Liver (tissue), 9 donors: ENCODE data around the gene HS6ST3. TPM values are rescaled to one million over a fixed set of nuclear protein-coding genes. Genes with fewer than 3 reads are reported as not detected.

Experiments
- DNase-seq: peaks from one replicate; pipeline ENCODE4 v3.0.0-alpha.2; 2017; ENCODE audit warnings: low spot score
- H3K27ac ChIP-seq, 2 donors: one replicate each; pipeline ENCODE4 v1.7.0; 2013; ENCODE audit warnings: inconsistent platforms in 2 of 2, low read length in 2 of 2, control low read depth in 1 of 2, low read depth in 1 of 2, mild to moderate bottlenecking in 1 of 2
- H3K27me3 ChIP-seq, 4 donors: one replicate each; pipeline versions ENCODE4 v1.6.1 to v1.7.0; 2013; ENCODE audit warnings: low read length in 3 of 4, inconsistent platforms in 1 of 4, mild to moderate bottlenecking in 1 of 4, moderate library complexity in 1 of 4; ENCODE audit not compliant: control insufficient read depth in 4 of 4, insufficient read depth in 4 of 4
- H3K36me3 ChIP-seq, 4 donors: one replicate each; pipeline versions ENCODE4 v1.6.1 to v1.7.0; 2013; ENCODE audit warnings: low read length in 3 of 4, mild to moderate bottlenecking in 3 of 4, low read depth in 1 of 4, moderate library complexity in 1 of 4; ENCODE audit not compliant: control insufficient read depth in 4 of 4, insufficient read depth in 3 of 4
- H3K4me1 ChIP-seq, 4 donors: one replicate each; pipeline versions ENCODE4 v1.6.1 to v1.7.0; 2013; ENCODE audit warnings: low read length in 3 of 4, mild to moderate bottlenecking in 3 of 4, moderate library complexity in 1 of 4; ENCODE audit not compliant: control insufficient read depth in 4 of 4, insufficient read depth in 4 of 4
- H3K4me3 ChIP-seq, 3 donors: one replicate each; pipeline versions ENCODE4 v1.6.1 to v1.7.0; 2013; ENCODE audit warnings: low read length in 3 of 3, control low read depth in 1 of 3, low read depth in 1 of 3, mild to moderate bottlenecking in 1 of 3
- H3K9ac ChIP-seq, 2 donors: one replicate each; pipeline ENCODE4 v1.7.0; 2013; ENCODE audit warnings: low read length in 2 of 2, mild to moderate bottlenecking in 2 of 2, moderate library complexity in 2 of 2, control low read depth in 1 of 2, low read depth in 1 of 2
- H3K9me3 ChIP-seq, 4 donors: one replicate each; pipeline versions ENCODE4 v1.6.1 to v1.7.0; 2013; ENCODE audit warnings: low read length in 3 of 4; ENCODE audit not compliant: control insufficient read depth in 4 of 4
- EGR1 ChIP-seq, 2 donors: IDR thresholded peaks; 2 replicates each; pipeline ENCODE4 v1.6.1; 2016 to 2018; ENCODE audit warnings: antibody characterized with exemption in 2 of 2, low read depth in 2 of 2
- FOXA1 ChIP-seq: IDR thresholded peaks from 2 replicates; pipeline ENCODE4 v1.6.1; 2016; ENCODE audit warnings: antibody characterized with exemption
- FOXA2 ChIP-seq: IDR thresholded peaks from 2 replicates; pipeline ENCODE4 v1.6.1; 2016; ENCODE audit warnings: antibody characterized with exemption
- GABPA ChIP-seq, 2 donors: IDR thresholded peaks in 1 of 2; conservative IDR thresholded peaks in 1 of 2; 2 replicates each; pipeline ENCODE4 v1.6.1; 2016; ENCODE audit warnings: antibody characterized with exemption in 2 of 2, mild to moderate bottlenecking in 1 of 2, moderate library complexity in 1 of 2
- HNF4A ChIP-seq, 2 donors: conservative IDR thresholded peaks; 2 replicates each; pipeline ENCODE4 v1.6.1; 2016; ENCODE audit warnings: antibody characterized with exemption in 2 of 2, mild to moderate bottlenecking in 2 of 2
- HNF4G ChIP-seq: IDR thresholded peaks from 2 replicates; pipeline ENCODE4 v1.6.1; 2016; ENCODE audit warnings: antibody characterized with exemption
- JUND ChIP-seq, 2 donors: IDR thresholded peaks; 2 replicates each; pipeline ENCODE4 v1.6.1; 2016; ENCODE audit warnings: antibody characterized with exemption in 2 of 2
- NR2F2 ChIP-seq: IDR thresholded peaks from 2 replicates; pipeline ENCODE4 v1.6.1; 2016; ENCODE audit warnings: antibody characterized with exemption
- RAD21 ChIP-seq, 2 donors: IDR thresholded peaks; 2 replicates each; pipeline ENCODE4 v1.6.1; 2016; ENCODE audit warnings: antibody characterized with exemption in 2 of 2, mild to moderate bottlenecking in 2 of 2
- REST ChIP-seq: IDR thresholded peaks from 2 replicates; pipeline ENCODE4 v1.6.1; 2016; ENCODE audit warnings: antibody characterized with exemption, mild to moderate bottlenecking
- RXRA ChIP-seq, 2 donors: IDR thresholded peaks; 2 replicates each; pipeline ENCODE4 v1.6.1; 2017 to 2018; ENCODE audit warnings: antibody characterized with exemption in 2 of 2, mild to moderate bottlenecking in 1 of 2
- SP1 ChIP-seq: IDR thresholded peaks from 2 replicates; pipeline ENCODE4 v1.6.1; 2018; ENCODE audit warnings: antibody characterized with exemption, mild to moderate bottlenecking
- TAF1 ChIP-seq: conservative IDR thresholded peaks from 2 replicates; pipeline ENCODE4 v1.6.1; 2016; ENCODE audit warnings: antibody characterized with exemption, mild to moderate bottlenecking
- YY1 ChIP-seq: IDR thresholded peaks from 2 replicates; pipeline ENCODE4 v1.6.1; 2016; ENCODE audit warnings: antibody characterized with exemption, mild to moderate bottlenecking
- ZBTB33 ChIP-seq: IDR thresholded peaks from 2 replicates; pipeline ENCODE4 v1.6.1; 2016; ENCODE audit warnings: antibody characterized with exemption
- WGBS: extraction: QIAGEN DNeasy Blood & Tissue Kit; methylation state at CpG from one replicate; pipeline ENCODE4 v1.1.7; 2013; 5-methylcytosine and 5-hydroxymethylcytosine counted together
- polyA plus RNA-seq, 2 donors: library from polyadenylated mRNA; stranded (reverse) in 1 of 2; unstranded in 1 of 2; fragments of 200-250 nt in 1 of 2; fragments of >200 nt in 1 of 2; fragmentation: Nextera tagmentation in 1 of 2; extraction: Ambion mirVana in 1 of 2; gene quantifications; one replicate each; pipeline versions ENCODE4 v1.2.1 to v1.2.3, GENCODE V29; 2013 to 2015
- total RNA-seq, 2 donors: library from RNA; depleted of rRNA; stranded (reverse); fragments of >200 nt; gene quantifications; one replicate each; pipeline ENCODE4 v1.2.3, GENCODE V29; 2014
- TF ChIP-seq, protein P1 (sequence below): IDR thresholded peaks from 2 replicates; pipeline ENCODE4 v1.6.1; 2016; ENCODE audit warnings: antibody characterized with exemption
- TF ChIP-seq, protein P2 (sequence below): IDR thresholded peaks from 2 replicates; pipeline ENCODE4 v1.6.1; 2016; ENCODE audit warnings: antibody characterized with exemption
- TF ChIP-seq, protein P3 (sequence below): fragments of 150-350 bp; IDR thresholded peaks from 2 replicates; pipeline ENCODE4 v1.5.1; 2017; ENCODE audit warnings: improper control_type of control experiment, low read depth, low read length; ENCODE audit not compliant: missing input control
- donor health status: healthy.
- donor health status: healthy.
- donor health status: healthy.
- donor health status: healthy.
- donor health status: healthy.

Gene HS6ST3
- total and polyA plus RNA-seq, 4 donors = under 0.01 TPM; not detected in 3

DNA sequence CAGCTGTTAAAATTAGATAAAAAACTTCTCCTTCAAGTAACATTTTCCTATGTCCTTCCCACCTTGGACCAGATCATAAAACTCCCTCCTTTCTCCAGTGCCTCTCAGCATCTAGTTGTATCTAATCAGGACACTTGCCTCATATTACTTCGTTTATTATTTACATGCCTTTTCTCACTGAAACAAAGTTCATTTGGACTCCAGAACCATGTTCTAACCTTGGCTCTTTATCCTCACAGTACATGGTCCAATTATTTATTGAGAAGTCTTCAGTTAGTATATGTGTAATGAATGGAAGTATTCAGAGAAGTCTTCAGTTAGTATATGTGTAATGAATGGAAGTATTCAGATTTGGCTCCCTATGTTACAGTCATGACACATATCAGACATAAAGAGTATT lies 561.7 kb downstream of the HS6ST3 start:
- no peak for DNase-seq
- Histone ChIP-seq H3K9ac (no peak overlapping the region), H3K9me3 (peaks cover 0 to 3% (median 2%) of the 10 kb centered on the region in 4 donors), H3K4me1 (peaks cover 0 to 4% (median 1%) of the 10 kb centered on the region in 4 donors), H3K4me3 (no peak overlapping the region), H3K27ac (no peak overlapping the region), H3K36me3 (no peaks in the 10 kb centered on the region), H3K27me3 (no peaks in the 10 kb centered on the region)
- TF ChIP-seq TAF1 (no peak), EGR1 (IDR thresholded peaks at IDR 0.05; ENCODE audit: low read depth in 2 of 2) (no peak), RXRA (IDR thresholded peaks at IDR 0.05) (no peak), HNF4A (conservative IDR thresholded peaks at IDR 0.05) (peak; percentile 65 to 78), SP1 (no peak), ZBTB33 (no peak), RAD21 (IDR thresholded peaks at IDR 0.05) (no peak)
- WGBS = 10% methylated on average over 1 of the region's 1 CpG

- no peaks in the 10 kb centered on the region for H3K27me3 ChIP-seq
- H3K9ac ChIP-seq = no peak overlapping the region
- H3K9me3 ChIP-seq = peaks cover 0 to 2% (median 0%) of the 10 kb centered on the region in 4 donors
- no peak overlapping the region for H3K27ac ChIP-seq
- H3K36me3 ChIP-seq = no peaks in the 10 kb centered on the region
- H3K4me3 ChIP-seq = no peak overlapping the region
- TF ChIP-seq ZBTB33 (no peak), FOXA1 (no peak), HNF4G (no peak), FOXA2 (no peak), YY1 (no peak), NR2F2 (no peak), EGR1 (IDR thresholded peaks at IDR 0.05; ENCODE audit: low read depth in 2 of 2) (no peak), REST (no peak), HNF4A (conservative IDR thresholded peaks at IDR 0.05) (no peak), GABPA (IDR thresholded peaks at IDR 0.05 in 1 of 2, conservative IDR thresholded peaks at IDR 0.05 in 1 of 2) (no peak), TAF1 (no peak), JUND (IDR thresholded peaks at IDR 0.05) (no peak), RXRA (IDR thresholded peaks at IDR 0.05) (no peak), RAD21 (IDR thresholded peaks at IDR 0.05) (no peak), SP1 (no peak)
- TF ChIP-seq, protein P1, sequence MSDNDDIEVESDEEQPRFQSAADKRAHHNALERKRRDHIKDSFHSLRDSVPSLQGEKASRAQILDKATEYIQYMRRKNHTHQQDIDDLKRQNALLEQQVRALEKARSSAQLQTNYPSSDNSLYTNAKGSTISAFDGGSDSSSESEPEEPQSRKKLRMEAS = no peak
- TF ChIP-seq, protein P2, sequence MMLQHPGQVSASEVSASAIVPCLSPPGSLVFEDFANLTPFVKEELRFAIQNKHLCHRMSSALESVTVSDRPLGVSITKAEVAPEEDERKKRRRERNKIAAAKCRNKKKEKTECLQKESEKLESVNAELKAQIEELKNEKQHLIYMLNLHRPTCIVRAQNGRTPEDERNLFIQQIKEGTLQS = no peak
- TF ChIP-seq, protein P3, sequence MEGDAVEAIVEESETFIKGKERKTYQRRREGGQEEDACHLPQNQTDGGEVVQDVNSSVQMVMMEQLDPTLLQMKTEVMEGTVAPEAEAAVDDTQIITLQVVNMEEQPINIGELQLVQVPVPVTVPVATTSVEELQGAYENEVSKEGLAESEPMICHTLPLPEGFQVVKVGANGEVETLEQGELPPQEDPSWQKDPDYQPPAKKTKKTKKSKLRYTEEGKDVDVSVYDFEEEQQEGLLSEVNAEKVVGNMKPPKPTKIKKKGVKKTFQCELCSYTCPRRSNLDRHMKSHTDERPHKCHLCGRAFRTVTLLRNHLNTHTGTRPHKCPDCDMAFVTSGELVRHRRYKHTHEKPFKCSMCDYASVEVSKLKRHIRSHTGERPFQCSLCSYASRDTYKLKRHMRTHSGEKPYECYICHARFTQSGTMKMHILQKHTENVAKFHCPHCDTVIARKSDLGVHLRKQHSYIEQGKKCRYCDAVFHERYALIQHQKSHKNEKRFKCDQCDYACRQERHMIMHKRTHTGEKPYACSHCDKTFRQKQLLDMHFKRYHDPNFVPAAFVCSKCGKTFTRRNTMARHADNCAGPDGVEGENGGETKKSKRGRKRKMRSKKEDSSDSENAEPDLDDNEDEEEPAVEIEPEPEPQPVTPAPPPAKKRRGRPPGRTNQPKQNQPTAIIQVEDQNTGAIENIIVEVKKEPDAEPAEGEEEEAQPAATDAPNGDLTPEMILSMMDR = no peak
- H3K4me1 ChIP-seq = peaks cover 0 to 4% (median 1%) of the 10 kb centered on the region in 4 donors
- DNase-seq = no peak
Observed at GRCh38 chr13:96652506-96652905, 562.6 kb downstream of the HS6ST3 start.
